ENCODE measurements around the gene SYT2.

DNA sequence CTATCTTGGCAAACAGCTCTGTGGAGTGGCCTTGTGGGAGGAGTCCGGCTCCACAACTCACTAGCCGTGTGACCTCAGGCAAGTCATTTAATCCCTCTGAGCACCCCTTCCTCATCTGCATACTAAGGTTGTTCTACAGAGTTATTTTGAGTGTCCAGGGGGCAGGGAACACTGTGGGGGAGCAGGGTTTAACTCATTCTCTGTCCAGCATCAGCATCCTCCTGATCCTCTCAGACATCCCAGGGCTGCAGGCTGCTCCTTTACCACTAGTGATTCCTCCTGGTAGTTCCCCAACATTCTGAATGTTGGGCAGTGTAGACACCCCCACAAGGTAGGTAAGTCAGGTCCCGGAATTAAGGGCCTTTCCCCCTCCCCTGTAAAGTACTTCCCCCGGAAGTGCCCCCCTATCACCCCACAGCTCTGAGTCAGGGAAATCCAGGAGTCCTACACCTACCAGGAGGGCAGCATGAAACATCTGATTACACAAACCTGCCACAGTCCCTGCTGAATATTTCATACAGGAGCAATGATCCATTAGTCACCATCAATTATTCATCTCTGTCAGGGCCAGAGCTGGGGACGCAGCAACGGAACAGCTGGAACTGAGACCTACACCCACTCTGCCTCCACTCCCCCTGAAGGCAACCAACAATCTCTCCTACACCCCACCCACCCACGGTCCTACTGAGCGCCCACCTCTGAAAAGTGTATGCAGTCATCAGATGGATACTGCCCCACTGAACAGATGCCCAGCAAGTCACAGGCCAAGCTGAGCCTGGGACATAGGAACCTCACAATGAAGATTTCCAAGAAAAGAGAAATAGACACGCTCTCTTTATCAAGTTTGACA, 20.5 kb downstream of the SYT2 start:
- TF ChIP-seq SIN3A (IDR thresholded peaks at IDR 0.05; ENCODE audit: borderline replicate concordance, insufficient read depth, low read length): no peak
- no peak for TF ChIP-seq TAF1 (IDR thresholded peaks at IDR 0.05; ENCODE audit: borderline replicate concordance, insufficient read depth, low read length)
- TF ChIP-seq, protein P1, sequence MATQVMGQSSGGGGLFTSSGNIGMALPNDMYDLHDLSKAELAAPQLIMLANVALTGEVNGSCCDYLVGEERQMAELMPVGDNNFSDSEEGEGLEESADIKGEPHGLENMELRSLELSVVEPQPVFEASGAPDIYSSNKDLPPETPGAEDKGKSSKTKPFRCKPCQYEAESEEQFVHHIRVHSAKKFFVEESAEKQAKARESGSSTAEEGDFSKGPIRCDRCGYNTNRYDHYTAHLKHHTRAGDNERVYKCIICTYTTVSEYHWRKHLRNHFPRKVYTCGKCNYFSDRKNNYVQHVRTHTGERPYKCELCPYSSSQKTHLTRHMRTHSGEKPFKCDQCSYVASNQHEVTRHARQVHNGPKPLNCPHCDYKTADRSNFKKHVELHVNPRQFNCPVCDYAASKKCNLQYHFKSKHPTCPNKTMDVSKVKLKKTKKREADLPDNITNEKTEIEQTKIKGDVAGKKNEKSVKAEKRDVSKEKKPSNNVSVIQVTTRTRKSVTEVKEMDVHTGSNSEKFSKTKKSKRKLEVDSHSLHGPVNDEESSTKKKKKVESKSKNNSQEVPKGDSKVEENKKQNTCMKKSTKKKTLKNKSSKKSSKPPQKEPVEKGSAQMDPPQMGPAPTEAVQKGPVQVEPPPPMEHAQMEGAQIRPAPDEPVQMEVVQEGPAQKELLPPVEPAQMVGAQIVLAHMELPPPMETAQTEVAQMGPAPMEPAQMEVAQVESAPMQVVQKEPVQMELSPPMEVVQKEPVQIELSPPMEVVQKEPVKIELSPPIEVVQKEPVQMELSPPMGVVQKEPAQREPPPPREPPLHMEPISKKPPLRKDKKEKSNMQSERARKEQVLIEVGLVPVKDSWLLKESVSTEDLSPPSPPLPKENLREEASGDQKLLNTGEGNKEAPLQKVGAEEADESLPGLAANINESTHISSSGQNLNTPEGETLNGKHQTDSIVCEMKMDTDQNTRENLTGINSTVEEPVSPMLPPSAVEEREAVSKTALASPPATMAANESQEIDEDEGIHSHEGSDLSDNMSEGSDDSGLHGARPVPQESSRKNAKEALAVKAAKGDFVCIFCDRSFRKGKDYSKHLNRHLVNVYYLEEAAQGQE (IDR thresholded peaks at IDR 0.05; ENCODE audit: insufficient read depth in 1 of 2, low read depth in 2 of 2, low read length in 2 of 2): peak in 1 of 2 experiments; percentile 81; a peak in 2 of 4 replicates
- TF ChIP-seq POLR2AphosphoS5 (IDR thresholded peaks at IDR 0.05; ENCODE audit: low read depth, low read length): no peak
- no peak for TF ChIP-seq FOXP2 (optimal IDR thresholded peaks at IDR 0.05; ENCODE audit: borderline replicate concordance, extremely low read depth, extremely low read length, insufficient read depth)

All from PFSK-1 (cell line).